ENCODE measurements around the gene CACNA1F.
A peak's percentile ranks its signal among the peaks of the same experiment; 100 is the strongest.

Gene CACNA1F

DNA sequence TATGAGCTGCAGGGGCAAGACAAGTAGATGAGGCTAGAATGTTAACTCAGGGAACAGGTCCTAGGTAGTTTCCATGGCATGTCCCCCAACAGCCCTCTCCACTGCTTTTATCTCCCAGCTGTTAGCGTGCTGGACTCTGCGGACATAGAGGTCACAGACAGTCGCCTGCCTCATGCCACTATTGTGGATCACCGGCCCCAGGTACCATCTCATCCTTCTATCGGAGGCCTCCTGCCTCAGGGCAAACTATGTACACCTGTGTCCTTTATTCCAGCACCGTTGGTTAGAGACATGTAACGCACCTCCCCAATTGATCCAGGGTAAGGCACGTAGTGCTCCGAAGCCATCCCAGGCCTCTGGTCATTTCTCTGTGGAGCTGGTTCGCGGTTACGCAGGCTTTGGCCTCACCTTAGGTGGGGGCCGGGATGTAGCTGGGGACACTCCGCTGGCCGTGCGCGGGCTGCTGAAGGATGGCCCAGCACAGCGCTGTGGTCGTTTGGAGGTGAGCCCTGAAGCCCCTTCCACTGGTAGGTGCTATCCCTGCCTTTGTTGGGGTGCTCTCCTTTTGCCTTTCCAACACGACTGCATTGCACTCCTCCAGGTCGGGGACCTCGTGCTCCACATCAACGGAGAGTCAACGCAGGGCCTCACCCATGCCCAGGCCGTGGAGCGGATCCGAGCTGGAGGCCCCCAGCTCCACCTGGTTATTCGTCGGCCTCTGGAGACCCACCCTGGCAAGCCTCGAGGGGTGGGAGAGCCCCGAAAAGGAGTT lies 68.4 kb downstream of the CACNA1F start:
- Histone ChIP-seq H3K27ac (replicated peaks) (no peak overlapping the region; the same call in 1 of the 2 replicates), H3K4me3 (replicated peaks; ENCODE audit: insufficient read depth, low read length) (peak overlapping the region; percentile 47; the same call in 1 of the 2 replicates)
- DNase-seq (ENCODE audit: low read depth in 1 of 2, low spot score in 1 of 2), result no peak

DNA sequence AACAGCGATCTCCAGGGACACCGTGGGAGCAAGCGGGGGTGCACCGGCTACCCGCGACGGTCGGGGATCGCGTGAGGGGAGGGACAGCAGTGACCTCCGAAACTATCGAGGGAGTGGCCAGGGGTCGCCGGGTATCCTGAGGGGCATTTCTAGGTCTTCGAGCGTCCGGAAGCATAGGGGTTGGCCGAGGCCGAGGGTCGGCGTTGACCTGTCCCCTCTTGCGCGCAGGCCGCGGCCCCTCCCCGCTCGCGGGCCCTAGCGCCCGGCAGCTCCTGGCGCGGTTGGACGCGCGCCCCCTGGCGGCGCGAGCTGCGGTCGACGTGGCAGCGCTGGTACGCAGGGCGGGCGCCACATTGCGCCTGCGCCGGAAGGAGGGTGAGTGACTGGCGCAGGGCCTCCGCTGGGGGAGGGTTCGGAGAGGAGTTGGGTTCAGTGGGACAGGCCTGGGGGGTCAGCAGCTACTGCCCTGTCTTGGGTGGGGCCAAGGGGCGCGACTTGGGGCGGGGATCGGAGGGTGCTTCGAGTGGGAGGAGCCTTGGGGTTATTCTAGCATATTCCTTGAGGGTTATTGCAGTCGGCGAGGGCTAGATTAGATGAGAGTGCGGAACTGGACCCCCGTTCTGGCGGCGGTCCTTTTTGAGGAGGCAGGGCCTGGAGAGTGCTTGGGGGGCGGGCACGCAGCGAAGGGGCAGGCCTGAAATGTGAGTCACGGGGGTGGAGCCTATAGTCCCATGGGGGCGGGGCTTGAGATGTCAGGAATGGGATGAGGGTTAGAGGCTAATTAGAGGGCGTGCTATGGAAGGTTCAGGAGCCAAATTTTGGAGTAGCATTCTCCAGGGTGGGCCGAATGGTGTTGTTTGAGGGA lies 69.4 kb downstream of the CACNA1F start:
- TF ChIP-seq POLR2AphosphoS5 (IDR thresholded peaks at IDR 0.05; ENCODE audit: low read depth) (0 out of 2 replicates have a peak, but pooled peaks have one; percentile 25), GABPA (IDR thresholded peaks at IDR 0.05; ENCODE audit: low read depth) (no peak)
- TF ChIP-seq, protein P1, sequence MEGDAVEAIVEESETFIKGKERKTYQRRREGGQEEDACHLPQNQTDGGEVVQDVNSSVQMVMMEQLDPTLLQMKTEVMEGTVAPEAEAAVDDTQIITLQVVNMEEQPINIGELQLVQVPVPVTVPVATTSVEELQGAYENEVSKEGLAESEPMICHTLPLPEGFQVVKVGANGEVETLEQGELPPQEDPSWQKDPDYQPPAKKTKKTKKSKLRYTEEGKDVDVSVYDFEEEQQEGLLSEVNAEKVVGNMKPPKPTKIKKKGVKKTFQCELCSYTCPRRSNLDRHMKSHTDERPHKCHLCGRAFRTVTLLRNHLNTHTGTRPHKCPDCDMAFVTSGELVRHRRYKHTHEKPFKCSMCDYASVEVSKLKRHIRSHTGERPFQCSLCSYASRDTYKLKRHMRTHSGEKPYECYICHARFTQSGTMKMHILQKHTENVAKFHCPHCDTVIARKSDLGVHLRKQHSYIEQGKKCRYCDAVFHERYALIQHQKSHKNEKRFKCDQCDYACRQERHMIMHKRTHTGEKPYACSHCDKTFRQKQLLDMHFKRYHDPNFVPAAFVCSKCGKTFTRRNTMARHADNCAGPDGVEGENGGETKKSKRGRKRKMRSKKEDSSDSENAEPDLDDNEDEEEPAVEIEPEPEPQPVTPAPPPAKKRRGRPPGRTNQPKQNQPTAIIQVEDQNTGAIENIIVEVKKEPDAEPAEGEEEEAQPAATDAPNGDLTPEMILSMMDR (IDR thresholded peaks at IDR 0.05; ENCODE audit: insufficient read depth, low read length), result peak; percentile 10
- Histone ChIP-seq H3K27me3 (ENCODE audit: insufficient read depth, poor library complexity, severe bottlenecking) (no peaks in the 10 kb centered on the region), H3K4me3 (replicated peaks; ENCODE audit: insufficient read depth, low read length) (peak overlapping the region; percentile 27), H3K27ac (replicated peaks) (peak overlapping the region; percentile 92)
- peak; percentile 74 to 77 for DNase-seq (ENCODE audit: low read depth in 1 of 2, low spot score in 1 of 2)

More for the DNA sequence above, 68.4 kb downstream of the CACNA1F start:
- TF ChIP-seq SPI1 (IDR thresholded peaks at IDR 0.05; ENCODE audit: borderline replicate concordance, low read depth) (no peak), GABPA (IDR thresholded peaks at IDR 0.05; ENCODE audit: low read depth) (no peak), POLR2AphosphoS5 (IDR thresholded peaks at IDR 0.05; ENCODE audit: low read depth) (no peak)
- TF ChIP-seq, protein P2, sequence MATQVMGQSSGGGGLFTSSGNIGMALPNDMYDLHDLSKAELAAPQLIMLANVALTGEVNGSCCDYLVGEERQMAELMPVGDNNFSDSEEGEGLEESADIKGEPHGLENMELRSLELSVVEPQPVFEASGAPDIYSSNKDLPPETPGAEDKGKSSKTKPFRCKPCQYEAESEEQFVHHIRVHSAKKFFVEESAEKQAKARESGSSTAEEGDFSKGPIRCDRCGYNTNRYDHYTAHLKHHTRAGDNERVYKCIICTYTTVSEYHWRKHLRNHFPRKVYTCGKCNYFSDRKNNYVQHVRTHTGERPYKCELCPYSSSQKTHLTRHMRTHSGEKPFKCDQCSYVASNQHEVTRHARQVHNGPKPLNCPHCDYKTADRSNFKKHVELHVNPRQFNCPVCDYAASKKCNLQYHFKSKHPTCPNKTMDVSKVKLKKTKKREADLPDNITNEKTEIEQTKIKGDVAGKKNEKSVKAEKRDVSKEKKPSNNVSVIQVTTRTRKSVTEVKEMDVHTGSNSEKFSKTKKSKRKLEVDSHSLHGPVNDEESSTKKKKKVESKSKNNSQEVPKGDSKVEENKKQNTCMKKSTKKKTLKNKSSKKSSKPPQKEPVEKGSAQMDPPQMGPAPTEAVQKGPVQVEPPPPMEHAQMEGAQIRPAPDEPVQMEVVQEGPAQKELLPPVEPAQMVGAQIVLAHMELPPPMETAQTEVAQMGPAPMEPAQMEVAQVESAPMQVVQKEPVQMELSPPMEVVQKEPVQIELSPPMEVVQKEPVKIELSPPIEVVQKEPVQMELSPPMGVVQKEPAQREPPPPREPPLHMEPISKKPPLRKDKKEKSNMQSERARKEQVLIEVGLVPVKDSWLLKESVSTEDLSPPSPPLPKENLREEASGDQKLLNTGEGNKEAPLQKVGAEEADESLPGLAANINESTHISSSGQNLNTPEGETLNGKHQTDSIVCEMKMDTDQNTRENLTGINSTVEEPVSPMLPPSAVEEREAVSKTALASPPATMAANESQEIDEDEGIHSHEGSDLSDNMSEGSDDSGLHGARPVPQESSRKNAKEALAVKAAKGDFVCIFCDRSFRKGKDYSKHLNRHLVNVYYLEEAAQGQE (IDR thresholded peaks at IDR 0.05; ENCODE audit: insufficient replicate concordance, low read depth), result no peak
- TF ChIP-seq, protein P1 (IDR thresholded peaks at IDR 0.05; ENCODE audit: insufficient read depth, low read length), result no peak
- no peaks in the 10 kb centered on the region for H3K27me3 ChIP-seq (ENCODE audit: insufficient read depth, poor library complexity, severe bottlenecking)

DNA sequence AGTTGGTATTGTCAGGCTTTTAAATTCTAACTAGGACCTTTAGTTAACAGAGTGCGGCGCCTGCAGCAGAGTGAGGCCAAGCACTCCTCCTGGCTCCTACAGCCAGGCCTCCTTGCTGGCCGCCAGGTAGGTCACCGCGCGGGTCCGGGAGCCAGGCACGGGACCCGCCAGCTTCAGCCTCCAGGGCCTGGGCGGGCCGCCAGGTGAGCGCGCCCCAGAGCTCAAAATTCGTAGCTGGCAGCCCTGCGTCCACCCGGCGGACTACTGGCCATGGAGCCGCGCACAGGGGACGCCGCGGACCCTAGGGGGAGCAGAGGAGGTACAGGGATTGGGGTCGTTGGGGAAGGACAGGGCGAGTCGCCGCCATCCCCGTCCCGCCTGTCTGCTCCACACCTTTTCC lies 70.5 kb downstream of the CACNA1F start, which contains the start of gene MAGIX:
Gene MAGIX (plus strand): TSS at position 139 of the 400 bp plus-strand sequence. CDS start 132 bp downstream, at position 271.
- peak within 1 kb of the TSS; percentile 92 for H3K27ac ChIP-seq (replicated peaks)
- no peak for DNase-seq (ENCODE audit: low read depth in 1 of 2, low spot score in 1 of 2)
- H3K27me3 ChIP-seq (ENCODE audit: insufficient read depth, poor library complexity, severe bottlenecking), result no peaks in the 10 kb centered on the region
- no peak within 1 kb of the TSS; the same call in 1 of the 2 replicates for H3K4me3 ChIP-seq (replicated peaks; ENCODE audit: insufficient read depth, low read length)
- no peak for TF ChIP-seq SPI1 (IDR thresholded peaks at IDR 0.05; ENCODE audit: borderline replicate concordance, low read depth)
- TF ChIP-seq, protein P1 (IDR thresholded peaks at IDR 0.05; ENCODE audit: insufficient read depth, low read length), result no peak
- TF ChIP-seq POLR2AphosphoS5 (IDR thresholded peaks at IDR 0.05; ENCODE audit: low read depth), result no peak
- no peak for TF ChIP-seq GABPA (IDR thresholded peaks at IDR 0.05; ENCODE audit: low read depth)
- TF ChIP-seq, protein P2 (IDR thresholded peaks at IDR 0.05; ENCODE audit: insufficient replicate concordance, low read depth), result no peak

All from HL-60 (cell line).